H1 (cell line): ENCODE data around the gene ENTPD2. TPM values are rescaled to one million over a fixed set of nuclear protein-coding genes. Genes with fewer than 3 reads are reported as not detected.

ENCODE experiments used
- CTCF ChIA-PET: fragments of 300-600 bp; sonication (Branson Sonifier 250); formaldehyde crosslinking; loops from one replicate; lab custom pipeline; 2021; ENCODE audit not compliant: partially characterized antibody; lab: Charles Lee
- POLR2A ChIA-PET: fragments of 300-600 bp; sonication (Branson Sonifier 250); formaldehyde crosslinking; loops from one replicate; lab custom pipeline; 2021; ENCODE audit warnings: inconsistent platforms; ENCODE audit not compliant: partially characterized antibody; lab: Charles Lee
- DNase-seq, 2 experiments: peaks; one replicate each; pipeline versions ENCODE4 v3.0.0 to v3.0.0-alpha.2; 2010 to 2022; ENCODE audit warnings: low spot score in 2 of 2, low read depth in 1 of 2, mixed read lengths in 1 of 2
- FAIRE-seq: peaks from 2 replicates; lab custom pipeline; 2011; peaks lifted over from hg19 to GRCh38; lab: Jason Lieb, UNC
- H2AFZ ChIP-seq: 2 replicates; pipeline ENCODE4 v1.8.1; 2012; ENCODE audit warnings: low read length, inconsistent platforms
- H2AK5ac ChIP-seq: 2 replicates; pipeline ENCODE4 v1.6.1; 2013; ENCODE audit warnings: low read depth, low read length
- H2BK120ac ChIP-seq: replicated peaks from 2 replicates; pipeline ENCODE3; 2013; ENCODE audit warnings: low read depth, low read length, inconsistent platforms
- H2BK12ac ChIP-seq: 2 replicates; pipeline ENCODE4 v1.6.1; 2013; ENCODE audit warnings: low read depth, low read length
- H2BK15ac ChIP-seq: 2 replicates; pipeline ENCODE4 v1.6.1; 2013; ENCODE audit warnings: low read length
- H2BK20ac ChIP-seq: 2 replicates; pipeline ENCODE4 v1.6.1; 2013; ENCODE audit warnings: low read length
- H2BK5ac ChIP-seq: 2 replicates; pipeline ENCODE4 v1.6.1; 2013; ENCODE audit warnings: low read depth, low read length
- H3K14ac ChIP-seq: 2 replicates; pipeline ENCODE4 v1.6.1; 2013; ENCODE audit warnings: inconsistent platforms; ENCODE audit not compliant: insufficient read length
- H3K18ac ChIP-seq: 2 replicates; pipeline ENCODE4 v1.6.1; 2013; ENCODE audit warnings: low read length; ENCODE audit errors: extremely low read depth
- H3K23ac ChIP-seq: 2 replicates; pipeline ENCODE4 v1.6.1; 2013; ENCODE audit warnings: inconsistent platforms; ENCODE audit not compliant: insufficient read length
- H3K23me2 ChIP-seq: 2 replicates; pipeline ENCODE4 v1.6.1; 2013; ENCODE audit warnings: low read depth, low read length
- H3K27ac ChIP-seq: 2 replicates; pipeline ENCODE4 v1.6.1; 2011; ENCODE audit warnings: low read depth, low read length, inconsistent platforms
- H3K27me3 ChIP-seq, 4 experiments: replicated peaks in 1 of 4; 1 replicate in 1 of 4; 2 replicates in 3 of 4; pipeline versions ENCODE4 v1.6.1 to v1.8.1; 2011 to 2013; ENCODE audit warnings: low read length in 3 of 4, mild to moderate bottlenecking in 3 of 4, inconsistent platforms in 2 of 4, mixed read lengths in 2 of 4, moderate library complexity in 1 of 4; ENCODE audit not compliant: control insufficient read depth in 3 of 4, insufficient read depth in 3 of 4; ENCODE audit errors: extremely low read depth in 1 of 4
- H3K36me3 ChIP-seq, 4 experiments: 2 replicates each; pipeline versions ENCODE4 v1.6.1 to v1.8.1; 2011 to 2013; ENCODE audit warnings: mild to moderate bottlenecking in 4 of 4, low read length in 3 of 4, moderate library complexity in 2 of 4, control low read depth in 1 of 4, inconsistent platforms in 1 of 4; ENCODE audit not compliant: insufficient read depth in 4 of 4, control insufficient read depth in 2 of 4
- H3K4ac ChIP-seq: replicated peaks from 2 replicates; pipeline ENCODE3; 2013; ENCODE audit warnings: low read length, low read depth, mixed read lengths, inconsistent platforms; ENCODE audit not compliant: insufficient read length
- H3K4me1 ChIP-seq, 4 experiments: replicated peaks in 1 of 4; 1 replicate in 1 of 4; 2 replicates in 3 of 4; pipeline versions ENCODE4 v1.6.1 to v1.8.1; 2011 to 2013; ENCODE audit warnings: low read length in 3 of 4, inconsistent platforms in 2 of 4, mixed read lengths in 1 of 4; ENCODE audit not compliant: insufficient read depth in 4 of 4, control insufficient read depth in 3 of 4
- H3K4me2 ChIP-seq, 2 experiments: 2 replicates each; pipeline versions ENCODE4 v1.6.1 to v1.8.1; 2011 to 2013; ENCODE audit warnings: low read depth in 2 of 2, low read length in 2 of 2, control low read depth in 1 of 2, inconsistent platforms in 1 of 2, mild to moderate bottlenecking in 1 of 2; ENCODE audit not compliant: insufficient read depth in 1 of 2
- H3K4me3 ChIP-seq, 4 experiments: fragments of 200-600, 300-600 bp in 1 of 4; sonication (generic), shearing (Covaris generic), sonication (Bioruptor Twin) in 1 of 4; 2 replicates each; pipeline versions ENCODE4 v1.5.1 to v1.8.1; 2011 to 2016; ENCODE audit warnings: low read length in 4 of 4, low read depth in 3 of 4, control low read depth in 2 of 4, inconsistent platforms in 2 of 4, mild to moderate bottlenecking in 2 of 4, mixed read lengths in 1 of 4, moderate library complexity in 1 of 4; ENCODE audit not compliant: insufficient read depth in 2 of 4; ENCODE audit errors: extremely low read depth in 1 of 4
- H3K56ac ChIP-seq: replicated peaks from 2 replicates; pipeline ENCODE3; 2013; ENCODE audit warnings: low read depth, mild to moderate bottlenecking, mixed read lengths, low read length, inconsistent platforms; ENCODE audit not compliant: insufficient read length
- H3K79me1 ChIP-seq: 2 replicates; pipeline ENCODE4 v1.6.1; 2013; ENCODE audit warnings: low read depth, low read length, control low read depth
- H3K79me2 ChIP-seq, 2 experiments: 2 replicates each; pipeline versions ENCODE4 v1.6.1 to v1.8.1; 2012 to 2013; ENCODE audit warnings: low read length in 2 of 2, mild to moderate bottlenecking in 2 of 2, inconsistent platforms in 1 of 2; ENCODE audit not compliant: insufficient read depth in 2 of 2, control insufficient read depth in 1 of 2
- H3K9ac ChIP-seq, 4 experiments: replicated peaks in 1 of 4; 1 replicate in 1 of 4; 2 replicates in 3 of 4; pipeline versions ENCODE4 v1.6.1 to v1.8.1; 2011 to 2013; ENCODE audit warnings: low read depth in 3 of 4, low read length in 3 of 4, control low read depth in 2 of 4, mild to moderate bottlenecking in 2 of 4, moderate library complexity in 2 of 4, inconsistent platforms in 1 of 4; ENCODE audit errors: extremely low read depth in 1 of 4
- H3K9me3 ChIP-seq, 2 experiments: 2 replicates each; pipeline versions ENCODE4 v1.6.1 to v1.8.1; 2012 to 2013; ENCODE audit warnings: mild to moderate bottlenecking in 2 of 2, moderate library complexity in 2 of 2, control low read depth in 1 of 2, inconsistent platforms in 1 of 2, low read depth in 1 of 2, low read length in 1 of 2, mixed read lengths in 1 of 2; ENCODE audit not compliant: insufficient read depth in 2 of 2
- H4K20me1 ChIP-seq, 2 experiments: replicated peaks in 1 of 2; 2 replicates each; pipeline versions ENCODE3 to v1.8.1; 2011 to 2013; ENCODE audit warnings: inconsistent platforms in 2 of 2, low read length in 2 of 2, mild to moderate bottlenecking in 1 of 2; ENCODE audit not compliant: insufficient read depth in 2 of 2, control insufficient read depth in 1 of 2
- H4K5ac ChIP-seq: 2 replicates; pipeline ENCODE4 v1.6.1; 2013; ENCODE audit warnings: low read length, low read depth, mixed read lengths, inconsistent platforms; ENCODE audit not compliant: insufficient read length
- H4K8ac ChIP-seq: 2 replicates; pipeline ENCODE4 v1.8.0; 2013; ENCODE audit warnings: mild to moderate bottlenecking, moderate library complexity, low read length, inconsistent platforms; ENCODE audit not compliant: insufficient read depth; ENCODE audit errors: extremely low read depth
- H4K91ac ChIP-seq: replicated peaks from 2 replicates; pipeline ENCODE3; 2013; ENCODE audit warnings: low read length, mixed read lengths, inconsistent platforms; ENCODE audit not compliant: insufficient read length
- ASH2L ChIP-seq: fragments of 200-600, 300-600 bp; sonication (generic); IDR thresholded peaks from one replicate; pipeline ENCODE4 v1.7.1; 2017; ENCODE audit warnings: low read length
- CHD2 ChIP-seq: IDR thresholded peaks from 2 replicates; pipeline ENCODE4 v1.6.1; 2012; ENCODE audit warnings: low read length, improper control_type of control experiment
- E2F6 ChIP-seq: IDR thresholded peaks from 2 replicates; pipeline ENCODE4 v1.6.1; 2012; ENCODE audit warnings: inconsistent platforms
- GABPA ChIP-seq: IDR thresholded peaks from 2 replicates; pipeline ENCODE4 v1.6.1; 2011; ENCODE audit warnings: mild to moderate bottlenecking, low read length, moderate library complexity, borderline replicate concordance; ENCODE audit not compliant: insufficient read depth
- PHF8 ChIP-seq: fragments of 200-600 bp; sonication (generic); conservative IDR thresholded peaks from 2 replicates; pipeline ENCODE4 v1.7.1; 2012; ENCODE audit warnings: low read depth, mild to moderate bottlenecking, inconsistent platforms, low read length, moderate library complexity
- RAD21 ChIP-seq, 2 experiments: IDR thresholded peaks in 1 of 2; conservative IDR thresholded peaks in 1 of 2; 2 replicates each; pipeline ENCODE4 v1.6.1; 2011; ENCODE audit warnings: low read depth in 2 of 2, low read length in 2 of 2, improper control_type of control experiment in 1 of 2, inconsistent platforms in 1 of 2, mild to moderate bottlenecking in 1 of 2, moderate library complexity in 1 of 2
- YY1 ChIP-seq: IDR thresholded peaks from 2 replicates; pipeline ENCODE4 v1.6.1; 2011; ENCODE audit warnings: low read depth, mild to moderate bottlenecking, low read length
- WGBS, 2 experiments: shearing (Covaris generic) in 1 of 2; methylation state at CpG; one replicate each; pipeline versions ENCODE4 v1.1.6 to v1.1.7; 2013 to 2015; ENCODE audit warnings: low lambda C conversion rate in 2 of 2, mixed read lengths in 2 of 2, inconsistent platforms in 1 of 2, low coverage in 1 of 2, missing lambda C conversion rate in 1 of 2; ENCODE audit not compliant: insufficient replicate concordance in 2 of 2, insufficient coverage in 1 of 2, insufficient read length in 1 of 2; ENCODE audit errors: extremely low coverage in 1 of 2, missing lambda C conversion rate in 1 of 2; 5-methylcytosine and 5-hydroxymethylcytosine counted together
- polyA plus RNA-seq, 7 experiments: library from polyadenylated mRNA; depleted of rRNA in 3 of 7; stranded (reverse) in 5 of 7; unstranded in 2 of 7; fragments of >200 nt in 5 of 7; fragments of 200-250 nt in 2 of 7; gene quantifications; 1 replicate in 5 of 7; 2 replicates in 1 of 7; 4 replicates in 1 of 7; pipeline versions ENCODE4 v1.2.1 to v1.2.3, GENCODE V29; 2011 to 2013; ENCODE audit warnings: missing spikeins in 2 of 7, mixed read lengths in 2 of 7
- total RNA-seq: library from RNA; stranded (reverse); fragmentation: NEBNext Ultra II Directional; extraction: Animal tissue kit (Norgen Biotek cat#: 25700); gene quantifications from 2 replicates; pipeline ENCODE4 v1.2.1, GENCODE V29; 2021

Gene ENTPD2
- total and polyA plus RNA-seq, 2 of the 8 experiments (the other 6 are each of a cell fraction or from before 2014, with no cell fraction given) = 0.65 to 3.8 TPM

- Histone ChIP-seq H2AFZ (no peak overlapping the region), H4K5ac (no peak overlapping the region), H3K36me3 (no peaks in the 10 kb centered on the region), H4K20me1 (peaks cover 23 to 25% of the 10 kb centered on the region in 2 experiments), H3K27me3 (peaks cover 0 to 15% (median 7%) of the 10 kb centered on the region in 4 experiments; a peak in 5 of 7 replicates), H4K91ac (no peak overlapping the region), H3K18ac (no peak overlapping the region), H3K4ac (no peak overlapping the region), H3K79me1 (peaks cover 2% of the 10 kb centered on the region; the same call in 1 of the 2 replicates), H3K9ac (no peak overlapping the region), H3K27ac (no peak overlapping the region), H3K4me3 (no peak overlapping the region), H2AK5ac (no peak overlapping the region), H3K4me2 (no peak overlapping the region), H3K9me3 (no peaks in the 10 kb centered on the region), H4K8ac (no peak overlapping the region), H3K4me1 (peaks cover 0 to 18% (median 11%) of the 10 kb centered on the region in 4 experiments; a peak in 5 of 7 replicates), H3K23me2 (peaks cover 7% of the 10 kb centered on the region; the same call in 1 of the 2 replicates), H3K14ac (no peak overlapping the region), H3K56ac (no peak overlapping the region), H3K23ac (no peak overlapping the region), H2BK5ac (no peak overlapping the region; the same call in 1 of the 2 replicates), H2BK120ac (no peak overlapping the region), H3K79me2 (no peaks in the 10 kb centered on the region), H2BK20ac (no peak overlapping the region), H2BK15ac (no peak overlapping the region), H2BK12ac (no peak overlapping the region)
- DNase-seq = no peak
- 96% methylated on average over 23 of the region's 23 CpGs; no CpG with 5 or more reads in 1 of the 2 experiments for WGBS, 2 experiments
- ChIA-PET POLR2A (interaction anchor here (1.1 to 1.5 kb wide), 5 partner anchors 10 to 337 kb away, joined by 3 to 4 read pairs (median 4); no protein-coding TSS in a partner anchor), CTCF (interaction anchor here (0.6 to 13.5 kb wide), 18 partner anchors 8 to 324 kb away, joined by 3 to 291 read pairs (median 8); partner anchors contain the start of genes ABCA2, ENTPD2, FUT7 and MAN1B1)
- TF ChIP-seq CHD2 = no peak
- no peak for TF ChIP-seq ASH2L
- TF ChIP-seq YY1 = no peak
- no peak for TF ChIP-seq E2F6
- TF ChIP-seq GABPA = no peak
- no peak for TF ChIP-seq RAD21 (IDR thresholded peaks at IDR 0.05 in 1 of 2, conservative IDR thresholded peaks at IDR 0.05 in 1 of 2; ENCODE audit: low read depth in 2 of 2, low read length in 2 of 2)
- no peak for TF ChIP-seq PHF8
- FAIRE-seq = no peak
Measured at GRCh38 chr9:137065336-137065967, 11.6 kb upstream of the ENTPD2 start.
